GM23248 (cell line): ENCODE results near the gene CALML6. TPM values are rescaled to one million over a fixed set of nuclear protein-coding genes. Genes with fewer than 3 reads are reported as not detected.

Experiments used
- DNase-seq: peaks from one replicate; pipeline ENCODE4 v3.0.0-alpha.2; 2015
- H2AFZ ChIP-seq: fragments of 200-600 bp; sonication (generic); 2 replicates; pipeline ENCODE4 v1.6.1; 2016; ENCODE audit warnings: antibody characterized with exemption
- H3F3A ChIP-seq: fragments of 200-600 bp; sonication (generic); 2 replicates; pipeline ENCODE4 v1.6.1; 2016; ENCODE audit warnings: mild to moderate bottlenecking, antibody characterized with exemption, mixed run types; ENCODE audit not compliant: insufficient read depth
- H3K27ac ChIP-seq: fragments of 200-600 bp; sonication (generic); 2 replicates; pipeline ENCODE4 v1.5.1; 2016; ENCODE audit warnings: mild to moderate bottlenecking
- H3K27me3 ChIP-seq: fragments of 200-600 bp; sonication (generic); replicated peaks from 2 replicates; pipeline ENCODE4 v1.6.1; 2016; ENCODE audit warnings: mild to moderate bottlenecking; ENCODE audit not compliant: insufficient read depth
- H3K36me3 ChIP-seq: fragments of 200-600 bp; sonication (generic); 2 replicates; pipeline ENCODE4 v1.6.1; 2016; ENCODE audit warnings: low read depth, mild to moderate bottlenecking
- H3K4me1 ChIP-seq: fragments of 200-600 bp; sonication (generic); 2 replicates; pipeline ENCODE4 v1.6.1; 2016; ENCODE audit warnings: mild to moderate bottlenecking; ENCODE audit not compliant: insufficient read depth
- H3K4me2 ChIP-seq: fragments of 200-600 bp; sonication (generic); one replicate; pipeline ENCODE4 v1.6.1; 2016; ENCODE audit warnings: mild to moderate bottlenecking; ENCODE audit not compliant: unreplicated experiment
- H3K4me3 ChIP-seq: fragments of 200-600 bp; sonication (generic); 2 replicates; pipeline ENCODE4 v1.5.1; 2016; ENCODE audit warnings: mild to moderate bottlenecking
- H3K79me2 ChIP-seq: fragments of 200-600 bp; sonication (generic); 2 replicates; pipeline ENCODE4 v1.6.1; 2016; ENCODE audit warnings: mild to moderate bottlenecking; ENCODE audit not compliant: insufficient read depth
- H3K9ac ChIP-seq: fragments of 200-600 bp; sonication (generic); 2 replicates; pipeline ENCODE4 v1.6.1; 2016; ENCODE audit warnings: mild to moderate bottlenecking
- H3K9me2 ChIP-seq: fragments of 200-600 bp; sonication (generic); 2 replicates; pipeline ENCODE4 v1.6.1; 2016; ENCODE audit warnings: mixed run types, mild to moderate bottlenecking, moderate library complexity; ENCODE audit not compliant: insufficient read depth
- H3K9me3 ChIP-seq: fragments of 200-600 bp; sonication (generic); one replicate; pipeline ENCODE4 v1.6.1; 2017; ENCODE audit warnings: low read depth
- H4K20me1 ChIP-seq: fragments of 200-600 bp; sonication (generic); 2 replicates; pipeline ENCODE4 v1.6.0; 2016; ENCODE audit not compliant: insufficient read depth
- EZH2 ChIP-seq: fragments of 200-600 bp; sonication (generic); IDR thresholded peaks from 2 replicates; pipeline ENCODE4 v1.6.1; 2018; ENCODE audit warnings: antibody characterized with exemption, mild to moderate bottlenecking; ENCODE audit not compliant: insufficient read depth, poor library complexity, severe bottlenecking
- EZH2phosphoT487 ChIP-seq: fragments of 200-600 bp; sonication (generic); IDR thresholded peaks from 2 replicates; pipeline ENCODE4 v1.6.1; 2018; ENCODE audit warnings: antibody characterized with exemption, moderate library complexity, mild to moderate bottlenecking, low read depth; ENCODE audit not compliant: insufficient read depth
- WGBS, 2 experiments: methylation state at CpG; one replicate each; pipeline ENCODE4 v1.1.6; 2015 to 2017; ENCODE audit warnings: low lambda C conversion rate in 2 of 2, low coverage in 1 of 2; ENCODE audit errors: missing lambda C conversion rate in 2 of 2; 5-methylcytosine and 5-hydroxymethylcytosine counted together
- in situ Hi-C: fragments of 300-500 bp; cut with MboI; formaldehyde crosslinking; loops from 2 replicates; pipeline ENCODE4 v1.15.0; 2020
- polyA plus RNA-seq: library from polyadenylated mRNA; unstranded; fragments of >200 nt; fragmentation: Nextera tagmentation; extraction: Ambion mirVana; gene quantifications from 2 replicates; pipeline ENCODE4 v1.2.1, GENCODE V29; 2016
- total RNA-seq: library from RNA; depleted of rRNA; stranded (reverse); fragments of >200 nt; shearing (Covaris generic); gene quantifications from 2 replicates; pipeline ENCODE4 v1.2.3, GENCODE V29; 2014

The CALML6 gene
- total and polyA plus RNA-seq, 2 experiments from 2014 or later = 0.11 TPM; not detected in 1

- no peak for DNase-seq
- H3K27ac ChIP-seq = no peak overlapping the region
- no peaks in the 10 kb centered on the region for H3F3A ChIP-seq
- no peaks in the 10 kb centered on the region for H4K20me1 ChIP-seq
- no peaks in the 10 kb centered on the region for H3K9me3 ChIP-seq
- H3K9ac ChIP-seq = no peak overlapping the region
- peaks cover 9% of the 10 kb centered on the region for H3K79me2 ChIP-seq
- no peak for TF ChIP-seq EZH2phosphoT487
- no peak for TF ChIP-seq EZH2
- no peaks in the 10 kb centered on the region for H3K36me3 ChIP-seq
- peaks cover 5% of the 10 kb centered on the region; the same call in 1 of the 2 replicates for H3K4me1 ChIP-seq
- in situ Hi-C loops = no loop called here
- no peaks in the 10 kb centered on the region for H3K27me3 ChIP-seq
- no peak overlapping the region for H3K4me2 ChIP-seq
- no peak overlapping the region for H2AFZ ChIP-seq
- H3K4me3 ChIP-seq = no peak overlapping the region
- H3K9me2 ChIP-seq = no peaks in the 10 kb centered on the region
- WGBS, 2 experiments = 78 to 83% methylated on average over 13 of the region's 13 CpGs
These were observed 3.6 kb upstream of the CALML6 start for GRCh38 chr1:1911350-1912041.

GRCh38 chr1:1914101-1914970 lies 724 bp upstream of the CALML6 start:
- no peaks in the 10 kb centered on the region for H3K9me3 ChIP-seq
- in situ Hi-C loops = no loop called here
- no peaks in the 10 kb centered on the region for H3K36me3 ChIP-seq

GRCh38 chr1:1915911-1916840 lies 1.1 kb downstream of the CALML6 start:
- Histone ChIP-seq H3F3A (no peaks in the 10 kb centered on the region), H3K9me3 (no peaks in the 10 kb centered on the region), H4K20me1 (no peaks in the 10 kb centered on the region), H3K79me2 (no peaks in the 10 kb centered on the region), H3K27me3 (no peaks in the 10 kb centered on the region), H3K4me2 (no peak overlapping the region), H3K4me1 (no peaks in the 10 kb centered on the region), H3K36me3 (no peaks in the 10 kb centered on the region), H3K9ac (no peak overlapping the region), H3K4me3 (no peak overlapping the region), H3K9me2 (no peaks in the 10 kb centered on the region), H3K27ac (no peak overlapping the region), H2AFZ (no peak overlapping the region)
- DNase-seq = no peak
- no peak for TF ChIP-seq EZH2
- in situ Hi-C loops = no loop called here
- 82 to 84% methylated on average over 23 of the region's 23 CpGs for WGBS, 2 experiments

More at GRCh38 chr1:1914101-1914970, 724 bp upstream of the CALML6 start:
- H3K4me3 ChIP-seq = no peak overlapping the region
- H3F3A ChIP-seq = no peaks in the 10 kb centered on the region
- H3K79me2 ChIP-seq = no peaks in the 10 kb centered on the region
- peaks cover 5% of the 10 kb centered on the region; the same call in 1 of the 2 replicates for H3K4me1 ChIP-seq
- DNase-seq = no peak
- WGBS, 2 experiments = 44 to 49% methylated on average over 19 to 20 of the region's 20 CpGs
- H3K4me2 ChIP-seq = no peak overlapping the region
- H4K20me1 ChIP-seq = no peaks in the 10 kb centered on the region
- TF ChIP-seq EZH2phosphoT487 (no peak), EZH2 (no peak)
- H3K27ac ChIP-seq = no peak overlapping the region
- H3K27me3 ChIP-seq = no peaks in the 10 kb centered on the region
- no peak overlapping the region for H3K9ac ChIP-seq
- H3K9me2 ChIP-seq = no peaks in the 10 kb centered on the region
- no peak overlapping the region for H2AFZ ChIP-seq

GRCh38 chr1:1916851-1917251 lies 1.8 kb downstream of the CALML6 start:
- H3F3A ChIP-seq = no peaks in the 10 kb centered on the region
- H3K4me3 ChIP-seq = no peak overlapping the region
- H3K4me1 ChIP-seq = no peaks in the 10 kb centered on the region
- no peak for DNase-seq
- H3K9me3 ChIP-seq = no peaks in the 10 kb centered on the region
- H3K27ac ChIP-seq = no peak overlapping the region
- no peaks in the 10 kb centered on the region for H4K20me1 ChIP-seq
- no peaks in the 10 kb centered on the region for H3K79me2 ChIP-seq
- H3K27me3 ChIP-seq = no peaks in the 10 kb centered on the region
- no peak overlapping the region for H2AFZ ChIP-seq
- H3K36me3 ChIP-seq = no peaks in the 10 kb centered on the region
- no peaks in the 10 kb centered on the region for H3K9me2 ChIP-seq
- in situ Hi-C loops = no loop called here
- WGBS, 2 experiments = 40 to 71% methylated on average over 3 to 19 of the region's 19 CpGs
- H3K4me2 ChIP-seq = no peak overlapping the region
- TF ChIP-seq EZH2 = no peak
- H3K9ac ChIP-seq = no peak overlapping the region
